Stimulated activated CD4-positive, alpha-beta T cell treated with anti-CD3 and anti-CD28 coated beads, Interleukin-2, amount 100 ng/mL, for 48 hours (primary cell): Measurements from ENCODE around the gene ARID1B.
"Not testable (repeated sequence)": the region's sequence is repeated elsewhere in the genome, so short reads cannot be mapped to it uniquely, and the experiment has no call there.

Experiments used
- DNase-seq, 2 donors: peaks; one replicate each; pipeline ENCODE4 v3.0.0-alpha.2; 2020

ARID1B gene

DNA sequence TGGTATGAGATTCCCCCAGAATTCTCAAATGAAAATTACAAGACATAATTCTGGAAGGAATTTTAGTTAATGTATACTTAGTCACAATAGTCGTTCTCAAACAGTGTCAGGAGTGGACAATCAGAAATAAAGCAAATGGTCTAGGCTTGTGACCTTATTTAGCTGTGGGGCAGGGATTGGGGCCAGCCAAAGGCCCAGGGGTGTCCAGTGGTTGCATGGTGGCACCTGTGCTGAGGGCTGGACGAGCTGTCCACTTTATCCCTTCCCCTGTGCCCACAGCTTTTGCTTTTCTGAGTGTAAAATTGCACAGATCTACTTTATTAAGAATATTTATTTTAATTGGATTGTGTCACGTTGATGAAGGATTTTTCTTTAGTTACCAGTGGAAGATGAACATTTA lies 195.0 kb downstream of the ARID1B start:
- DNase-seq: no peak

GRCh38 chr6:156974830-156975261 lies 197.7 kb downstream of the ARID1B start:
- DNase-seq: no peak

GRCh38 chr6:156975414-156975813 lies 198.2 kb downstream of the ARID1B start:
- no peak for DNase-seq

- no peak for DNase-seq
These were observed 199.3 kb downstream of the ARID1B start for GRCh38 chr6:156976216-156977127.

DNA sequence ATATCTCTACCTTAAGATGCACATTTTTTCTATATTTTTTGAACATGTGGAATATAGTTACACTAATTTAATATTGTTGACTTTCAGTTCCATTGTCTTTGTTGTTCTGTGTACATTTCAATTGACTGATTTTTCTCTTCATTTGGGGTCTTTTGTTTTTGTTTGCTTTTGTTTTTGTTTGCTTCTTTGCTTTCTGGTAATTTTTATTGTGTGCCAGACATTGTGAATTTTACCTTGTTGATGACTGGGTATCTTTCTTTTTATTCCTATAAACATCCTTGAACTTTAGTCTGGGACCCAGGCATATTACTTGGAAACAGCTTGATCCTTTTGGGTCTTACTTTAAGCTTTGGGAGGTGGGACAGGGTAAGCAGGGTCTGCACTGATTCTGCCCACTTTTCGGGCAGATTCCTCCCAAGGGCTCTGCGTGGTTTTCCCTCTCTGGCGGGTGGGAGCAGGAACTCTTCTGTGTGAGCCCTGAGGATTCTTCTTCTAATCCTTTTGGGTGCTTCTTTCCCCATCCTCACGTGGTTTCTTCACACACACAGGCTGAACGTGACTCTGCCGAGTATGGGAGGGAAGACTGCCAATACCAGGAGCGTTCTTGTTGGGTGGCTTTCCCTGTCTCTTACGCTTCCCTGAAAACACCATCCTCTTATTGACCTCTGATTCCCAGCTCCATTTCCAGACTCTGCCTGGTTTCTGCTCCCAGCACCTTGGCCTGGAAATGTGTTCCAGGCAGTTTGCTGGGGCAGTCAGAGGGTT lies 200.5 kb downstream of the ARID1B start:
- DNase-seq: no peak

DNA sequence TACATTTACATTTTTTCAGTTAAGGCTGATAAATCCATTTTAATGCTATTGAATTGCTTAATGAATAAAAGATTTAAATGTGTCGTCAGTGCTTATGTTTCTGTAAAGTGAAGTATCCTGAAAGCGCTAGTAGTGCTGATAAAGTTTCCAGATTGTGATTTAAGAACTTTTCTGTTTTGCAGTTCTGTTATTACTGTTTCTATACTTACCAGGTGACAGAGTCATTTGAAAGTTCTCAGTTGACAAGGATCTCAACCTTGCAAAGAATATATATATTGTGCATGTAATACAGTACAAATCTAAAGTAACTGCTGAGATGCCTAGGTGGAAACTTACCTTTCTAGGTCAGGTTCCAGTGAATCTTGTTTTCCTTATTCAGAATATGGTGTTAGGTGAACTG lies 201.8 kb downstream of the ARID1B start:
- no peak for DNase-seq

GRCh38 chr6:156980515-156980914 lies 203.3 kb downstream of the ARID1B start:
- no peak for DNase-seq

DNA sequence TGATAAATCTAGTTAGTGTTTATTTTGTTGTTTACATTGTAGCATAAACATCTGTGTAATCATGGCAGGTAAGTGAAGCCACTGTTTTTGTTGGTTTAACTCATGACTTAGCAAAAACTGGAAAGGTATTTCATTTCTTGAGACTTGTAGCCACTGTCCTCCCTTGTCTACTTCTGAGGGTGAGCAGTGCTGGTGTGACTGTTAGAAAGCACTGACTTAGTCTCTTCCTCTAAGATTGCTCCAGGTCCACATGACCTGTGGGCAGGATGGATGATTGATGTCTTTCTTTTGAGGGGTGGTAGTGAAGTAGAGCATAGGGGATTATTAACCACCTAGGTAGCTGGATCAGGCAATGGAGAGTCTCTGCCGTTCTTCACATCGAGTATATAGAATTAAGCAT lies 203.8 kb downstream of the ARID1B start:
- no peak for DNase-seq

DNA sequence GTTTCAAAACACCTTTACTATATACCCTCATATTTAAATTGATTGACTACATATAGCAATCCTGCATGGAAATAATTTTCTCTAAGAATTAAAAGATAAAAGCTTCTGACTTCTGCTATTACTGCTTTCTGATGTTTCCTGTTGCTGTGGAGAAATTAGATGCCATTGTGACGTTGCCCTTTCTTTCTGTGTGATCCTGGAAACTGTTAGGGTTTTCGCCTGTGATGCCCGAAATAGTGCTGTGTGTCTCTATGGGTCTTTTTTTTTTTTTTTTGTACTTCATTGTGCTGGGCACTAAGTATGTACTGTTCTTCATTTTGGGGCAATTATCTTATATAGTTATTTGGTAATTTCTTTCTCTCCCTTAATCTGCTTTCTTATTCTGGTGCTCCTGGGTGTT lies 205.0 kb downstream of the ARID1B start:
- no peak for DNase-seq

- DNase-seq: not testable (repeated sequence)
These were observed 205.7 kb downstream of the ARID1B start for GRCh38 chr6:156982864-156983263.

DNA sequence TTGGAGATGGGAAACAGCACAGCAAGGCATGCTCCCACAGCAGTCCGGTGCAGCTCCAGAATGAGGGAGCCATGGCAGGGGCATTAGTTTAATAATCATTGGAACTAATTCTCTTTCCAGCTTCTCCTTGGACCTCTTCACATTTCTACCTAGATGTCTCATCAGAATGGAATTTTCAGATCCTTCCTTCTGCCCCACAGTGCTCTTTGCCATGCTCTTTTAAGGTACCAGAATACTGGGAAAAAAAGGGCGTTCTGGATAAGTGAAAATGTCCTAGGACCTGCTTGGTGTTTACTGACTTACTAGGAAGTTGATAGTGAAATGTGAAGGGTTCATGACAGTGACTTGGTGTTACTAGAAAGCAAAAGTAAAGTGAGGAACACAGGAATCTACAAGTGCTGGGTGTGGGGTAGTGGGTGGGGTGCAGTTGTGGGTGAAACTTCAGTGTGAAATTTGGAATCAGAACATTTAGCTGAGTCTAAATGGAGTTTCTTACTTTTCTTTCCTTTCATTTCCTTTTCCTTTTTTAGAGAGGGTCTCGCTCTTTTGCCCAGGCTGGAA lies 207.1 kb downstream of the ARID1B start:
- no peak for DNase-seq

GRCh38 chr6:156985309-156985708 lies 208.1 kb downstream of the ARID1B start:
- no peak for DNase-seq

DNA sequence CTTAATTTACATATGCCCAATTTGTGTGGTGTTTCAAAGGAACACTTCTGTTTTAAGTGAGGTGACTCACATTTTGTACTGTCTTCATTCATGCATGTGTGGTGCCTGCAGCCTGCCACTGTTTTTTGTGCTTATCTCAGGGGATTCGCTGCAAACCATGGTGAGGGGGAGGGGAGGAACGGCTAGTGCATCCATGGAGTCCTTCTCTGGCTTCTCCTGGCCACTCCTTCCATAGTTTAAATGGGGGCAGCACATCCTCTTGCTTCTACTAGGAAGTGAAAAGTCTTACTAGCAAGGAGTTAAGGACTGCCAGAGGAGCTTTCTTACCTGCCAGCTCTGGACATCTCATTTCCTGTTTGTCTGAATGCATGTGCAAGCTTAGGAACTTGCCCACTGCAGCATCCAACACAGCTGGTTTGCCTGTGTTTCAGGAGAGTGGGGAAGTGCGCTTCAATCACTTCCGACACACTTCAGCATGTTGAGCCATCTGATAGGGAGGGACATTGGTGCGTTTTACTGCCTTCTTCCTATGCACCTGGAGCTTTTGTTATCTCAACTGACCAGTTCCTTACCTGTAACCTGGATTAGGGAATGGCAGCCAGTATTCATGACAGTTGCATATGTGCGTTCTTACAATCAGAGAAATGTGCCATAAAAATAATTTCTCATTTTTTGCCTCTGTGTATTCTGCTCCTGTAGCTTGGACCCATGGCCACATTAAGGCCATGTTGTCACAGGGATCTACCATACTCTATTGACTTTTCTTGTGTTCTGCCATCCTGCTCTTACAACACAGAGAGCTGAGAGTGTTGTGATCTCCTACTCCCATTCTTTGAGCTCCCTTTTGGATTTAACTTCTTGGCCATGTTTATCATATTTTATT lies 211.3 kb downstream of the ARID1B start:
- DNase-seq: no peak

- DNase-seq: no peak
These were observed 212.1 kb downstream of the ARID1B start for GRCh38 chr6:156989159-156989806.

GRCh38 chr6:156992020-156992804 lies 215.0 kb downstream of the ARID1B start:
- DNase-seq: no peak

GRCh38 chr6:156993713-156994112 lies 216.5 kb downstream of the ARID1B start:
- no peak for DNase-seq

- no peak for DNase-seq
These were observed 217.3 kb downstream of the ARID1B start for GRCh38 chr6:156994215-156995076.

GRCh38 chr6:156995502-156995901 lies 218.3 kb downstream of the ARID1B start:
- DNase-seq: no peak

GRCh38 chr6:156996265-156996664 lies 219.1 kb downstream of the ARID1B start:
- no peak for DNase-seq

- DNase-seq: no peak
These were observed 221.7 kb downstream of the ARID1B start for GRCh38 chr6:156998794-156999330.
